Left lung (tissue), 10 donors: ENCODE measurements around the gene PASK. TPM values are rescaled to one million over a fixed set of nuclear protein-coding genes. Genes with fewer than 3 reads are reported as not detected.

ENCODE experiments used
- ATAC-seq: fragments of 200-7000 bp; cut with Tn5 transposase; one replicate; pipeline ENCODE4 v1.9.1; 2020; ENCODE audit warnings: moderate library complexity
- DNase-seq, 4 donors: peaks; one replicate each; pipeline ENCODE4 v3.0.0-alpha.2; 2013 to 2020
- H3K27ac ChIP-seq, 2 donors: fragments of 200-600 bp; sonication (generic) in 1 of 2; one replicate each; pipeline versions ENCODE4 v1.5.0 to v1.8.0; 2020 to 2021
- H3K27me3 ChIP-seq, 2 donors: fragments of 200-600 bp; sonication (generic) in 1 of 2; one replicate each; pipeline versions ENCODE4 v1.5.0 to v1.8.0; 2020 to 2021
- H3K36me3 ChIP-seq, 2 donors: fragments of 200-600 bp; sonication (generic) in 1 of 2; one replicate each; pipeline versions ENCODE4 v1.5.0 to v1.8.0; 2020 to 2021
- H3K4me1 ChIP-seq, 2 donors: fragments of 200-600 bp; one replicate each; pipeline ENCODE4 v1.8.0; 2021
- H3K4me3 ChIP-seq, 2 donors: fragments of 200-600 bp; sonication (generic) in 1 of 2; one replicate each; pipeline versions ENCODE4 v1.5.0 to v1.8.0; 2020 to 2021; ENCODE audit warnings: mild to moderate bottlenecking in 1 of 2
- H3K9me3 ChIP-seq, 2 donors: fragments of 200-600 bp; sonication (generic) in 1 of 2; one replicate each; pipeline versions ENCODE4 v1.5.0 to v1.8.0; 2020 to 2021
- intact Hi-C, 2 donors: fragments of 100-400 bp; cut with DNase I; formaldehyde crosslinking; loops; one replicate each; pipeline versions ENCODE4 v1.11.2 to v1.14.2; 2022
- polyA plus RNA-seq, 6 donors: library from polyadenylated mRNA; unstranded; fragments of 120-200 nt; gene quantifications; one replicate each; pipeline ENCODE4 v1.2.1, GENCODE V29; 2013; ENCODE audit not compliant: insufficient read length in 6 of 6
- total RNA-seq, 2 donors: library from RNA; stranded (reverse); fragmentation: NEBNext Ultra II Directional; extraction: Animal tissue kit (Norgen Biotek cat#: 25700); gene quantifications; one replicate each; pipeline ENCODE4 v1.2.1, GENCODE V29; 2021
- TF ChIP-seq, protein P1 (sequence below), 2 donors: fragments of 200-600 bp; sonication (generic) in 1 of 2; IDR thresholded peaks; one replicate each; pipeline versions ENCODE4 v1.5.0 to v1.8.0; 2021; ENCODE audit warnings: antibody characterized with exemption in 2 of 2
- donor health status: DM: no; HTN: yes; CAD: no.
- donor health status: DM: no; HTN: no; CAD: no.

Gene PASK
- total and polyA plus RNA-seq, 8 donors: 12.7 to 24.8 (median 21.0) TPM

GRCh38 chr2:241138471-241138870, 10.8 kb downstream of the PASK start:
- DNase-seq (peak in 1 of 4 donors; percentile 18), ATAC-seq (no peak)
- Histone ChIP-seq H3K4me3 (no peak overlapping the region), H3K36me3 (peaks cover 0 to 38% of the 10 kb centered on the region in 2 donors), H3K9me3 (no peaks in the 10 kb centered on the region), H3K27ac (no peak overlapping the region), H3K27me3 (no peaks in the 10 kb centered on the region), H3K4me1 (no peaks in the 10 kb centered on the region)
- TF ChIP-seq, protein P1, sequence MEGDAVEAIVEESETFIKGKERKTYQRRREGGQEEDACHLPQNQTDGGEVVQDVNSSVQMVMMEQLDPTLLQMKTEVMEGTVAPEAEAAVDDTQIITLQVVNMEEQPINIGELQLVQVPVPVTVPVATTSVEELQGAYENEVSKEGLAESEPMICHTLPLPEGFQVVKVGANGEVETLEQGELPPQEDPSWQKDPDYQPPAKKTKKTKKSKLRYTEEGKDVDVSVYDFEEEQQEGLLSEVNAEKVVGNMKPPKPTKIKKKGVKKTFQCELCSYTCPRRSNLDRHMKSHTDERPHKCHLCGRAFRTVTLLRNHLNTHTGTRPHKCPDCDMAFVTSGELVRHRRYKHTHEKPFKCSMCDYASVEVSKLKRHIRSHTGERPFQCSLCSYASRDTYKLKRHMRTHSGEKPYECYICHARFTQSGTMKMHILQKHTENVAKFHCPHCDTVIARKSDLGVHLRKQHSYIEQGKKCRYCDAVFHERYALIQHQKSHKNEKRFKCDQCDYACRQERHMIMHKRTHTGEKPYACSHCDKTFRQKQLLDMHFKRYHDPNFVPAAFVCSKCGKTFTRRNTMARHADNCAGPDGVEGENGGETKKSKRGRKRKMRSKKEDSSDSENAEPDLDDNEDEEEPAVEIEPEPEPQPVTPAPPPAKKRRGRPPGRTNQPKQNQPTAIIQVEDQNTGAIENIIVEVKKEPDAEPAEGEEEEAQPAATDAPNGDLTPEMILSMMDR (IDR thresholded peaks at IDR 0.05): no peak
- intact Hi-C loops: no loop called here

- Histone ChIP-seq H3K27ac (no peak overlapping the region), H3K27me3 (no peaks in the 10 kb centered on the region), H3K36me3 (peaks cover 0 to 36% of the 10 kb centered on the region in 2 donors), H3K4me3 (no peak overlapping the region), H3K4me1 (no peaks in the 10 kb centered on the region), H3K9me3 (no peaks in the 10 kb centered on the region)
- intact Hi-C loops: no loop called here
- DNase-seq (peak in 1 of 4 donors; percentile 47), ATAC-seq (no peak)
- TF ChIP-seq, protein P1 (IDR thresholded peaks at IDR 0.05): no peak
These were observed 11.7 kb downstream of the PASK start for GRCh38 chr2:241137276-241138190.

GRCh38 chr2:241136661-241137260, 12.5 kb downstream of the PASK start:
- DNase-seq: peak in 1 of 4 donors; percentile 76
- Histone ChIP-seq H3K4me1 (no peaks in the 10 kb centered on the region), H3K9me3 (no peaks in the 10 kb centered on the region), H3K27ac (no peak overlapping the region), H3K4me3 (no peak overlapping the region), H3K27me3 (no peaks in the 10 kb centered on the region), H3K36me3 (peaks cover 0 to 36% of the 10 kb centered on the region in 2 donors)
- intact Hi-C loops: no loop called here
- ATAC-seq: no peak
- TF ChIP-seq, protein P1 (IDR thresholded peaks at IDR 0.05): no peak

DNA sequence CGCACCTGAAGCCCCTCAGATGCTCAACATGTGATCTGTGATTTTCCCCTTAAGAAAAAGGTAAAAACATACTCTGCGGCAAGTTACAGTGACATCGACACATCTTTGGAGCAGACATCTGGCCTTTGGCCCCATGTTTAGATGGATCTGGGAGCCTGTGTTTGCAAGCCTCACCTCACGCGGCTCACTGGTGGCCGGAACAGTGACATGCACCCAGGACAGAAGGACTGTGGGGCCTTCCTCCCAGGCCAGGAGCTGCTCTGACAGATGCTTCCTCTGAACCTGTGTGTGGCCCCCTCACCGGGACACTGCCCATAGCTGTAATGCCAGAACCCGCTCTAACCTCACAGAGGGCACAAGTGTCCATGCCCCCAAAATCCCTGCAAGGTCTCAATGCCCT, 13.1 kb downstream of the PASK start:
- Histone ChIP-seq H3K36me3 (peaks cover 0 to 36% of the 10 kb centered on the region in 2 donors), H3K9me3 (no peaks in the 10 kb centered on the region), H3K27ac (no peak overlapping the region), H3K27me3 (no peaks in the 10 kb centered on the region), H3K4me3 (no peak overlapping the region), H3K4me1 (no peaks in the 10 kb centered on the region)
- intact Hi-C loops: no loop called here
- DNase-seq (no peak), ATAC-seq (no peak)
- TF ChIP-seq, protein P1 (IDR thresholded peaks at IDR 0.05): no peak

DNA sequence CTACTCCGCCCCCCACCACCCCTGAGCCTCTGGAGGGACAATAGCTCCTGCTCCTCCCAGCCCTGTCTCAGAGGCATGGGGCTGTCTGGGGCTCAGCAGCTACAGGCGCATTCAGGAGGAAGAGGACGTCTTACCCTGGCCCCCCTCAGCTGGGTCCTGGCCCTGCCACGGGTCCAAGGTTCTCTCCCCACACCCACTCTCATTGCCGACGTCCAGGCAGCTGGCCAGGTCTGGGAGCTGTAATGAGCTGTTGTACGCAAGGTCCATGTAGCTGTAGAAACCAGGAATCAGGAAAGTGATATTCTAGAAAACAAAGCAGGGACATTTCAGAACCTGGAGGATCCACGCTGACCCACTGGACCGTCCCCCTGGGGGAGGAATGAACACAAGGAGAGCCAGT, 13.5 kb downstream of the PASK start:
- no peak for ATAC-seq
- Histone ChIP-seq H3K27me3 (no peaks in the 10 kb centered on the region), H3K9me3 (no peaks in the 10 kb centered on the region), H3K4me1 (no peaks in the 10 kb centered on the region), H3K36me3 (peaks cover 0 to 36% of the 10 kb centered on the region in 2 donors), H3K27ac (no peak overlapping the region), H3K4me3 (no peak overlapping the region)
- intact Hi-C loops: no loop called here
- TF ChIP-seq, protein P1 (IDR thresholded peaks at IDR 0.05): no peak
- DNase-seq: peak in 2 of 4 donors; percentile 51 to 52
